22Rv1 (cell line): ENCODE measurements around the gene OAF.

Experiments
- CTCF ChIP-seq: fragments of 450-650 bp; IDR thresholded peaks from 2 replicates; pipeline ENCODE4 v1.5.1; 2017; ENCODE audit warnings: mild to moderate bottlenecking
- ZFX ChIP-seq: fragments of 450-650 bp; IDR thresholded peaks from 2 replicates; pipeline ENCODE4 v1.6.1; 2017; ENCODE audit warnings: antibody characterized with exemption, borderline replicate concordance

GRCh38 chr11:120239713-120240640 is 29.1 kb downstream of the OAF start, which contains the start of gene POU2F3:
- TF ChIP-seq CTCF, result peak; percentile 42
- no peak for TF ChIP-seq ZFX
